DMS79 (cell line): Measurements from ENCODE around the gene DISC1.

ENCODE experiments used
- DNase-seq: peaks from one replicate; lab custom pipeline; 2025; lab: John Stamatoyannopoulos, UW

Gene DISC1

GRCh38 chr1:231993968-231994455 is 367.4 kb downstream of the DISC1 start:
- DNase-seq = no peak

- DNase-seq = no peak
Measured at GRCh38 chr1:231998791-231999190, 372.2 kb downstream of the DISC1 start.

GRCh38 chr1:232005300-232005699 is 378.7 kb downstream of the DISC1 start:
- DNase-seq = no peak

GRCh38 chr1:232009741-232010140 is 383.2 kb downstream of the DISC1 start:
- DNase-seq = no peak

- no peak for DNase-seq
Measured at GRCh38 chr1:232011961-232012360, 385.4 kb downstream of the DISC1 start.

- peak; percentile 88 for DNase-seq
Measured at GRCh38 chr1:232012773-232013386, 386.3 kb downstream of the DISC1 start.

GRCh38 chr1:232014941-232015340 is 388.4 kb downstream of the DISC1 start:
- DNase-seq = peak; percentile 93

GRCh38 chr1:232016616-232017015 is 390.0 kb downstream of the DISC1 start:
- DNase-seq = no peak

GRCh38 chr1:232017057-232017456 is 390.5 kb downstream of the DISC1 start:
- no peak for DNase-seq

GRCh38 chr1:232017759-232018158 is 391.2 kb downstream of the DISC1 start:
- DNase-seq = no peak

GRCh38 chr1:232018231-232019025 is 391.8 kb downstream of the DISC1 start:
- DNase-seq = no peak

GRCh38 chr1:232019026-232019340 is 392.4 kb downstream of the DISC1 start:
- DNase-seq = no peak

- DNase-seq = no peak
Measured at GRCh38 chr1:232020352-232020751, 393.8 kb downstream of the DISC1 start.

- DNase-seq = no peak
Measured at GRCh38 chr1:232029315-232029714, 402.7 kb downstream of the DISC1 start.

GRCh38 chr1:232031156-232031555 is 404.6 kb downstream of the DISC1 start:
- DNase-seq = no peak

- DNase-seq = no peak
Measured at GRCh38 chr1:232033285-232033684, 406.7 kb downstream of the DISC1 start.

- DNase-seq = no peak
Measured at GRCh38 chr1:232034556-232034955, 408.0 kb downstream of the DISC1 start.

- DNase-seq = no peak
Measured at GRCh38 chr1:232036181-232036933, 409.8 kb downstream of the DISC1 start.

- DNase-seq = no peak
Measured at GRCh38 chr1:232037774-232038388, 411.3 kb downstream of the DISC1 start.

- peak; percentile 82 for DNase-seq
Measured at GRCh38 chr1:232038706-232039677, 412.4 kb downstream of the DISC1 start.

- no peak for DNase-seq
Measured at GRCh38 chr1:232040260-232040659, 413.7 kb downstream of the DISC1 start.
